Measurements from ENCODE around the gene NUMBL. TPM values are rescaled to one million over a fixed set of nuclear protein-coding genes. Genes with fewer than 3 reads are reported as not detected.

Gene NUMBL
- total and polyA plus RNA-seq, 9 of the 15 experiments (the other 6 are each of a cell fraction or from before 2014, with no cell fraction given): 0.39 to 38.6 (median 6.6) TPM

GRCh38 chr19:40691421-40692211 is 1.2 kb upstream of the NUMBL start (continued):
- no peak for TF ChIP-seq ZBTB40 (IDR thresholded peaks at IDR 0.05)
- TF ChIP-seq ZBTB40 (CRISPR knock-in tag; IDR thresholded peaks at IDR 0.05): no peak
- TF ChIP-seq CBFA2T3 (IDR thresholded peaks at IDR 0.05): no peak
- TF ChIP-seq MYC (IDR thresholded peaks at IDR 0.05; ENCODE audit: low read depth, low read length): no peak
- peak; percentile 50; the same call in 1 of the 2 replicates for TF ChIP-seq MYC (CRISPR knock-in tag; IDR thresholded peaks at IDR 0.05; ENCODE audit: borderline replicate concordance, low read depth)
- no peak for TF ChIP-seq FOXK2 (conservative IDR thresholded peaks at IDR 0.05 in 1 of 2, IDR thresholded peaks at IDR 0.05 in 1 of 2; ENCODE audit: low read depth in 2 of 2)
- TF ChIP-seq HOXB6 (CRISPR knock-in tag; IDR thresholded peaks at IDR 0.05; ENCODE audit: borderline replicate concordance): no peak
- no peak for TF ChIP-seq ELF2 (CRISPR knock-in tag; IDR thresholded peaks at IDR 0.05)
- TF ChIP-seq MNT (conservative IDR thresholded peaks at IDR 0.05): no peak; a peak in 1 of 4 replicates
- TF ChIP-seq RBM14 (IDR thresholded peaks at IDR 0.05; ENCODE audit: borderline replicate concordance, insufficient read depth, low read depth, low read length): no peak
- no peak for TF ChIP-seq DLX4 (CRISPR knock-in tag; IDR thresholded peaks at IDR 0.05)
- no peak for TF ChIP-seq TARDBP (IDR thresholded peaks at IDR 0.05)
- no peak for TF ChIP-seq HSF4 (CRISPR knock-in tag; IDR thresholded peaks at IDR 0.05; ENCODE audit: borderline replicate concordance)
- TF ChIP-seq TAF15 (IDR thresholded peaks at IDR 0.05; ENCODE audit: low read depth, low read length): no peak
- no peak for TF ChIP-seq ZC3H11A (IDR thresholded peaks at IDR 0.05; ENCODE audit: low read depth, low read length)
- TF ChIP-seq, protein P1, sequence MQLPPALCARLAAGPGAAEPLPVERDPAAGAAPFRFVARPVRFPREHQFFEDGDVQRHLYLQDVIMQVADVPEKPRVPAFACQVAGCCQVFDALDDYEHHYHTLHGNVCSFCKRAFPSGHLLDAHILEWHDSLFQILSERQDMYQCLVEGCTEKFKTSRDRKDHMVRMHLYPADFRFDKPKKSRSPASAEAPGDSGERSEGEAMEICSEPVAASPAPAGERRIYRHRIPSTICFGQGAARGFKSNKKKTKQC (CRISPR knock-in tag; IDR thresholded peaks at IDR 0.05): no peak

Data from K562 (cell line).